Measurements from ENCODE around the gene KCNN3.
"Not testable (repeated sequence)": the region's sequence is repeated elsewhere in the genome, so short reads cannot be mapped to it uniquely, and the experiment has no call there.

- TF ChIP-seq POLR2A, CTCF (IDR thresholded peaks at IDR 0.05): not testable (repeated sequence)
These were observed 193.2 kb downstream of the KCNN3 start for GRCh38 chr1:154676847-154677246.
